Measurements from ENCODE around the gene ADAMTS16. TPM values are rescaled to one million over a fixed set of nuclear protein-coding genes. Genes with fewer than 3 reads are reported as not detected.

Gene ADAMTS16
- total RNA-seq, 3 donors from 2014 or later (not counting 1 experiment from before 2014, with no cell fraction given), result not detected

- Mint-ChIP-seq H3K4me3 (no peak overlapping the region), H3K27ac (no peak overlapping the region), H3K9me3 (peaks cover 2 to 7% of the 10 kb centered on the region in 2 donors), H3K36me3 (no peaks in the 10 kb centered on the region), H3K27me3 (ENCODE audit: low read depth in 2 of 2) (no peaks in the 10 kb centered on the region), H3K4me1 (no peaks in the 10 kb centered on the region)
- Histone ChIP-seq H3K36me3 (ENCODE audit: control insufficient read depth, insufficient read depth, low read length) (no peaks in the 10 kb centered on the region), H3K9me3 (ENCODE audit: control insufficient read depth, insufficient read depth, low read length) (no peaks in the 10 kb centered on the region), H3K4me3 (ENCODE audit: low read length) (no peak overlapping the region), H3K27me3 (ENCODE audit: control insufficient read depth, insufficient read depth, low read length) (no peaks in the 10 kb centered on the region), H3K4me1 (ENCODE audit: control insufficient read depth, insufficient read depth, low read length) (no peaks in the 10 kb centered on the region), H3K27ac (ENCODE audit: low read length) (no peak overlapping the region)
- WGBS (ENCODE audit: insufficient coverage), result 94% methylated on average over 10 of the region's 11 CpGs
- DNase-seq, result no peak
- intact Hi-C loops (cut with micrococcal nuclease), result no loop called here
- TF ChIP-seq CTCF (IDR thresholded peaks at IDR 0.05), result no peak
- ATAC-seq, result no peak
Observed at GRCh38 chr5:5234912-5235311, 94.8 kb downstream of the ADAMTS16 start.

GRCh38 chr5:5235685-5236084, 95.6 kb downstream of the ADAMTS16 start:
- ATAC-seq, result no peak
- Mint-ChIP-seq H3K9me3 (peaks cover 2 to 4% of the 10 kb centered on the region in 2 donors), H3K4me3 (no peak overlapping the region), H3K36me3 (no peaks in the 10 kb centered on the region), H3K4me1 (no peaks in the 10 kb centered on the region), H3K27me3 (ENCODE audit: low read depth in 2 of 2) (no peaks in the 10 kb centered on the region), H3K27ac (no peak overlapping the region)
- Histone ChIP-seq H3K4me1 (ENCODE audit: control insufficient read depth, insufficient read depth, low read length) (no peaks in the 10 kb centered on the region), H3K36me3 (ENCODE audit: control insufficient read depth, insufficient read depth, low read length) (no peaks in the 10 kb centered on the region), H3K9me3 (ENCODE audit: control insufficient read depth, insufficient read depth, low read length) (no peaks in the 10 kb centered on the region), H3K27ac (ENCODE audit: low read length) (no peak overlapping the region), H3K4me3 (ENCODE audit: low read length) (no peak overlapping the region), H3K27me3 (ENCODE audit: control insufficient read depth, insufficient read depth, low read length) (no peaks in the 10 kb centered on the region)
- intact Hi-C loops (cut with micrococcal nuclease), result no loop called here
- TF ChIP-seq CTCF (IDR thresholded peaks at IDR 0.05), result no peak
- WGBS (ENCODE audit: insufficient coverage), result 84% methylated on average over 3 of the region's 4 CpGs
- no peak for DNase-seq

- WGBS (ENCODE audit: insufficient coverage), result 68% methylated on average over 10 of the region's 10 CpGs
- intact Hi-C loops (cut with micrococcal nuclease), result no loop called here
- H3K9me3 ChIP-seq (ENCODE audit: control insufficient read depth, insufficient read depth, low read length), result no peaks in the 10 kb centered on the region
- no peak overlapping the region for H3K4me3 ChIP-seq (ENCODE audit: low read length)
- no peak overlapping the region for H3K27ac ChIP-seq (ENCODE audit: low read length)
- H3K36me3 Mint-ChIP-seq, result no peaks in the 10 kb centered on the region
- H3K36me3 ChIP-seq (ENCODE audit: control insufficient read depth, insufficient read depth, low read length), result no peaks in the 10 kb centered on the region
- no peaks in the 10 kb centered on the region for H3K4me1 Mint-ChIP-seq
- no peaks in the 10 kb centered on the region for H3K27me3 ChIP-seq (ENCODE audit: control insufficient read depth, insufficient read depth, low read length)
- no peak for ATAC-seq
- TF ChIP-seq CTCF (IDR thresholded peaks at IDR 0.05), result no peak
- no peak overlapping the region for H3K27ac Mint-ChIP-seq
- no peaks in the 10 kb centered on the region for H3K27me3 Mint-ChIP-seq (ENCODE audit: low read depth in 2 of 2)
- no peaks in the 10 kb centered on the region for H3K4me1 ChIP-seq (ENCODE audit: control insufficient read depth, insufficient read depth, low read length)
- no peak for DNase-seq
- peaks cover 2 to 4% of the 10 kb centered on the region in 2 donors for H3K9me3 Mint-ChIP-seq
- no peak overlapping the region for H3K4me3 Mint-ChIP-seq
Observed at GRCh38 chr5:5239191-5239590, 99.1 kb downstream of the ADAMTS16 start.

GRCh38 chr5:5240234-5240633, 100.1 kb downstream of the ADAMTS16 start:
- H3K4me3 ChIP-seq (ENCODE audit: low read length), result no peak overlapping the region
- H3K36me3 ChIP-seq (ENCODE audit: control insufficient read depth, insufficient read depth, low read length), result no peaks in the 10 kb centered on the region
- H3K27ac ChIP-seq (ENCODE audit: low read length), result no peak overlapping the region
- Mint-ChIP-seq H3K9me3 (peaks cover 5 to 6% of the 10 kb centered on the region in 2 donors), H3K36me3 (no peaks in the 10 kb centered on the region), H3K4me1 (no peaks in the 10 kb centered on the region), H3K27ac (no peak overlapping the region), H3K27me3 (ENCODE audit: low read depth in 2 of 2) (no peaks in the 10 kb centered on the region), H3K4me3 (no peak overlapping the region)
- no peaks in the 10 kb centered on the region for H3K9me3 ChIP-seq (ENCODE audit: control insufficient read depth, insufficient read depth, low read length)
- no peaks in the 10 kb centered on the region for H3K27me3 ChIP-seq (ENCODE audit: control insufficient read depth, insufficient read depth, low read length)
- no peak for TF ChIP-seq CTCF (IDR thresholded peaks at IDR 0.05)
- no peak for DNase-seq
- intact Hi-C loops (cut with micrococcal nuclease), result no loop called here
- H3K4me1 ChIP-seq (ENCODE audit: control insufficient read depth, insufficient read depth, low read length), result no peaks in the 10 kb centered on the region
- WGBS (ENCODE audit: insufficient coverage), result 94% methylated on average over 8 of the region's 8 CpGs
- no peak for ATAC-seq

All from natural killer cell (primary cell).